A673 (cell line): ENCODE measurements around the gene CRB2. TPM values are rescaled to one million over a fixed set of nuclear protein-coding genes. Genes with fewer than 3 reads are reported as not detected.

ENCODE experiments used
- BruUV-seq: library from RNA; stranded (reverse); fragments of 400-500 nt; replicated peaks from 2 replicates; lab custom pipeline; 2021; lab: Mats Ljungman, UMichigan
- CTCF ChIA-PET: fragments of 300-600 bp; sonication (Branson Sonifier 250); formaldehyde crosslinking; loops from one replicate; lab custom pipeline; 2022; ENCODE audit warnings: antibody characterized with exemption; lab: Charles Lee
- POLR2A ChIA-PET: fragments of 300-600 bp; sonication (Branson Sonifier 250); formaldehyde crosslinking; loops from one replicate; lab custom pipeline; 2022; ENCODE audit warnings: antibody characterized with exemption; ENCODE audit not compliant: low non-redundant PET; lab: Charles Lee
- DNase-seq: peaks from one replicate; pipeline ENCODE4 v3.0.0-alpha.2; 2015; ENCODE audit warnings: low spot score
- H3K27ac ChIP-seq: fragments of 200-600 bp; sonication (generic); 2 replicates; pipeline ENCODE4 v1.5.1; 2016; ENCODE audit warnings: mixed run types, low read depth, mild to moderate bottlenecking, mixed read lengths, antibody characterized with exemption, low read length; ENCODE audit not compliant: poor library complexity, severe bottlenecking
- H3K27me3 ChIP-seq: fragments of 200-600 bp; sonication (generic); replicated peaks from 2 replicates; pipeline ENCODE4 v1.6.1; 2017; ENCODE audit warnings: mixed run types, low read depth, mild to moderate bottlenecking, mixed read lengths, antibody characterized with exemption, low read length; ENCODE audit not compliant: insufficient read depth, poor library complexity
- H3K36me3 ChIP-seq: fragments of 200-600 bp; sonication (generic); 2 replicates; pipeline ENCODE4 v1.6.1; 2016; ENCODE audit warnings: mixed run types, mild to moderate bottlenecking, mixed read lengths, antibody characterized with exemption, low read length; ENCODE audit not compliant: insufficient read depth, poor library complexity, severe bottlenecking
- H3K4me1 ChIP-seq: fragments of 200-600 bp; sonication (generic); 2 replicates; pipeline ENCODE4 v1.6.1; 2017; ENCODE audit warnings: mixed run types, mild to moderate bottlenecking, mixed read lengths, antibody characterized with exemption, low read length; ENCODE audit not compliant: insufficient read depth, poor library complexity, severe bottlenecking
- H3K4me3 ChIP-seq: fragments of 200-600 bp; sonication (generic); 2 replicates; pipeline ENCODE4 v1.5.1; 2016; ENCODE audit warnings: low read depth, mixed run types, mild to moderate bottlenecking, mixed read lengths, low read length; ENCODE audit not compliant: poor library complexity, severe bottlenecking
- H3K9me3 ChIP-seq: fragments of 200-600 bp; sonication (generic); 2 replicates; pipeline ENCODE4 v1.6.1; 2016; ENCODE audit warnings: mixed run types, low read depth, mild to moderate bottlenecking, mixed read lengths, antibody characterized with exemption, low read length; ENCODE audit not compliant: poor library complexity, severe bottlenecking
- EZH2 ChIP-seq: fragments of 200-600 bp; sonication (generic); IDR thresholded peaks from 2 replicates; pipeline ENCODE4 v1.6.1; 2017; ENCODE audit warnings: borderline replicate concordance, low read depth, mild to moderate bottlenecking, mixed read lengths, antibody characterized with exemption, low read length; ENCODE audit not compliant: poor library complexity, severe bottlenecking
- intact Hi-C: fragments of 100-400 bp; cut with micrococcal nuclease; formaldehyde crosslinking; loops from one replicate; pipeline ENCODE4 v1.10.0; 2022; ENCODE audit not compliant: unreplicated experiment
- total RNA-seq: library from RNA; stranded (reverse); gene quantifications from 2 replicates; pipeline ENCODE4 v1.2.3, GENCODE V29; 2021
- TF ChIP-seq, protein P1 (sequence below): fragments of 300-800, 200-600 bp; sonication (generic); conservative IDR thresholded peaks from 2 replicates; pipeline ENCODE4 v1.5.1; 2017; ENCODE audit warnings: low read depth, mild to moderate bottlenecking, antibody characterized with exemption, low read length, moderate library complexity, mixed read lengths

Gene CRB2
- total RNA-seq, 1 experiment from 2014 or later = 0.47 TPM

DNA sequence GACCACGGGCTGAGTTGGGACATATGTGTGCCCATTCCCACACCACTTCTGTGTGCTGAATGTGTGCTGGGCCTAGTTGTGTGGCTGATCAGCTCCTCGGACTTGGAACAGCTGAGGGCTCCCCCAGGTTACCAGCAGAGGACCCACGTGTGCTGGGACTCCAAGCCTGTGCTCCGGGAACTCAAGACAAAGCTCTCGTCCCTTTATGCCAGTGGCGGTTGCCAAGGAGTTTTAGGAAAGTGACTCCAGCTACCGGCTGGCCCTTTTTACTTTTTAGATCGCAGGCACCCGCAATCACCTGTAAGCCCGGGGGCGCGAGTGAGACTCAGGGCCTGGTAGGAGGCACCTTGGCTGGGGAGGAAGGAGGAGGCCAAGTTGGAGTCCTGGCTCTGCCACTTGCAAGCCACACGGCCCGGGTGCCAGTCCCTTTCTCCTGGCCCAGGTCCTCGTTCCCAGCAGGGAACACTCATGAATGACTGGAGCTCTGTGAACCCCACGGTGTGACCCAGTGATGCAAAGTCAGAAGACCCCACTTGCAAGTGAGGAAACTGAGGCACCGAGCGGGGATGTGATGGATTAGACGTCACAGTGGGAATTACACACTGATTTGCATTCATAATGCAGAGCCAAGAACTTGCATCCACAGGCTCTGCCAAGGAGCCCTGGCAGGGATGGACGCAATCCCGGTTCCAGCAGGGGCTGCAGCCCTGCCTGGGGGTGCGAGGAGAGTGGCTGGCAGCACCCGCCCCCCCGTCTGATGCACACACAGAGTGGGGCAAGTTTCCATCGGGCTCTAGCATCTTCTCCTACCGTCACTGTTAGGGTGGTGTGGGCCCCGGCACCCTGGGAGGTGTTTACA is 26.9 kb downstream of the CRB2 start:
- intact Hi-C loops = loop anchor here (10.0 kb wide), 1 partner anchor 918 kb away; no protein-coding TSS in a partner anchor
- ChIA-PET POLR2A (no interaction called here), CTCF (no interaction called here)
- no peak for DNase-seq
- no peaks in the 10 kb centered on the region for H3K4me1 ChIP-seq
- no peaks in the 10 kb centered on the region for H3K36me3 ChIP-seq
- TF ChIP-seq, protein P1, sequence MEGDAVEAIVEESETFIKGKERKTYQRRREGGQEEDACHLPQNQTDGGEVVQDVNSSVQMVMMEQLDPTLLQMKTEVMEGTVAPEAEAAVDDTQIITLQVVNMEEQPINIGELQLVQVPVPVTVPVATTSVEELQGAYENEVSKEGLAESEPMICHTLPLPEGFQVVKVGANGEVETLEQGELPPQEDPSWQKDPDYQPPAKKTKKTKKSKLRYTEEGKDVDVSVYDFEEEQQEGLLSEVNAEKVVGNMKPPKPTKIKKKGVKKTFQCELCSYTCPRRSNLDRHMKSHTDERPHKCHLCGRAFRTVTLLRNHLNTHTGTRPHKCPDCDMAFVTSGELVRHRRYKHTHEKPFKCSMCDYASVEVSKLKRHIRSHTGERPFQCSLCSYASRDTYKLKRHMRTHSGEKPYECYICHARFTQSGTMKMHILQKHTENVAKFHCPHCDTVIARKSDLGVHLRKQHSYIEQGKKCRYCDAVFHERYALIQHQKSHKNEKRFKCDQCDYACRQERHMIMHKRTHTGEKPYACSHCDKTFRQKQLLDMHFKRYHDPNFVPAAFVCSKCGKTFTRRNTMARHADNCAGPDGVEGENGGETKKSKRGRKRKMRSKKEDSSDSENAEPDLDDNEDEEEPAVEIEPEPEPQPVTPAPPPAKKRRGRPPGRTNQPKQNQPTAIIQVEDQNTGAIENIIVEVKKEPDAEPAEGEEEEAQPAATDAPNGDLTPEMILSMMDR = no peak
- TF ChIP-seq EZH2 = no peak
- no peak overlapping the region for H3K27ac ChIP-seq
- no peaks in the 10 kb centered on the region for H3K27me3 ChIP-seq
- H3K4me3 ChIP-seq = no peak overlapping the region
- H3K9me3 ChIP-seq = no peaks in the 10 kb centered on the region
- BruUV-seq = no TSS peak

DNA sequence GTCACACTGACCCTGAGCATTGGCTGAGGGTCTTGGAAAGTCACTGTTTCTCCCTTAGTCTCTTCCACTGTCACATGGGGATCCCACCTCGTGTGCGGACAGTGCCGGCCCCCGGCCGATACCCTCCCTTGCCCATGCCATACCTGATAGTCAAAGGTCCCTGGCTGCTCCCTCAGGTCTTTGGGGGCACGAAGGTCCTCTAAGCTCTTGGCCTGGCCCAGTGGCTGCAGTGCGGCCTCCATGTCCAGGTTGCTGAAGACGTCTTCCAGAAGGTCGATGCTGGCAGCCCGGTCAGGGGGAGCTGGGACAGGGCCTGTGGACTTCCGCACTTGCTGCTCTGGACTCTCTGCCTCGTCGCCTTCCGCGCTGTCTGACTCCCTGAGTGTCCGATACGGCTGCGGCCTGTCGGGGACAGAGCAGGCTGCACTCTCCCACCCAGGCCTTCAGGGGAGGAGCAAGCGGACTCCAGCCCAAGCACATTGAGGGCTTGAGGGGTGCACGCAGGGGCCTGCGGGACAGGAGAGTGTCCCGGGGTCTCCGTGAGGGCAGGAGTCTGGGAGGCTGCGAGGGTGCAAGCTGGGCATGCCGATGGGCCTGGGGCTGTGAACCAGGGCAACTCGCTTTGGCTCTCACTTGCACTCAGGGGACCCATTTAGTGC is 27.6 kb downstream of the CRB2 start:
- no peaks in the 10 kb centered on the region for H3K27me3 ChIP-seq
- no peak overlapping the region for H3K4me3 ChIP-seq
- intact Hi-C loops = loop anchor here (10.0 kb wide), 1 partner anchor 919 kb away; no protein-coding TSS in a partner anchor

DNA sequence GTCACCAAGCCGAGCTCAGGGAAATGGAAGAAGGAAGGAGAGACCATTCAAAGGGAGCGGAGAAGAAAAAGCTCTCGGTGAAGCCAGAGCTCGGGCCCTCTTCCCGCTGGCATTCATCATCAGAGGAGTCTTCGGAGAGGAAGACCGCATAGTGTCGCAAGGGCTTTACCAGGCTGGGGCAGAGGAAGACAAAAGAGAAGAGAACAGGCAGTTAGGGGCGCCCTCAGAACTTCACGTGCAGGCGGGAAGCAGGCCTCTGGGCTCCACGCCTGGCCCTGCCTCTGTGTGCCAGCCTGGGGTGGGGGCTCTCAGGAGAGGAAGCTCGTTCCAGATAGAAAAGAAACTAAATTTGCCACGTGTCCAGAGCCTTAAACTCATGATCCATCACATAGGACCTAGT is 31.7 kb downstream of the CRB2 start:
- TF ChIP-seq, protein P1 = no peak
- no peak for TF ChIP-seq EZH2
- no TSS peak for BruUV-seq
- no peaks in the 10 kb centered on the region for H3K9me3 ChIP-seq
- H3K27ac ChIP-seq = no peak overlapping the region
- ChIA-PET POLR2A (no interaction called here), CTCF (no interaction called here)
- H3K27me3 ChIP-seq = no peaks in the 10 kb centered on the region
- intact Hi-C loops = loop anchor here (10.0 kb wide), 1 partner anchor 923 kb away; no protein-coding TSS in a partner anchor
- no peak overlapping the region for H3K4me3 ChIP-seq
- DNase-seq = no peak
- H3K36me3 ChIP-seq = no peaks in the 10 kb centered on the region
- H3K4me1 ChIP-seq = no peaks in the 10 kb centered on the region

More for the DNA sequence above, 27.6 kb downstream of the CRB2 start:
- CTCF ChIA-PET = no interaction called here
- no peak overlapping the region for H3K27ac ChIP-seq
- TF ChIP-seq EZH2 = no peak
- TF ChIP-seq, protein P1 = no peak
- BruUV-seq = no TSS peak
- no peaks in the 10 kb centered on the region for H3K4me1 ChIP-seq
- DNase-seq = no peak
- no peaks in the 10 kb centered on the region for H3K36me3 ChIP-seq
- no peaks in the 10 kb centered on the region for H3K9me3 ChIP-seq
- POLR2A ChIA-PET = no interaction called here
